ENCODE measurements around the gene ZNF672. TPM values are rescaled to one million over a fixed set of nuclear protein-coding genes. Genes with fewer than 3 reads are reported as not detected.

The ZNF672 gene
- total and polyA plus RNA-seq, 2 of the 13 experiments (the other 11 are each of a cell fraction or from before 2014, with no cell fraction given), result 17.2 to 22.9 TPM

GRCh38 chr1:248873993-248874533 lies 36.0 kb downstream of the ZNF672 start (continued):
- TF ChIP-seq ZNF101 (CRISPR knock-in tag; IDR thresholded peaks at IDR 0.05; ENCODE audit: borderline replicate concordance, low read depth) (no peak), NCOR1 (IDR thresholded peaks at IDR 0.05; ENCODE audit: borderline replicate concordance, low read length) (peak; percentile 41; the same call in 1 of the 2 replicates), SRSF1 (optimal IDR thresholded peaks at IDR 0.05; ENCODE audit: low read depth, low read length) (no peak), TGIF2 (CRISPR knock-in tag; IDR thresholded peaks at IDR 0.05) (no peak), IRF2 (CRISPR knock-in tag; IDR thresholded peaks at IDR 0.05) (no peak), NRL (CRISPR knock-in tag; IDR thresholded peaks at IDR 0.05; ENCODE audit: borderline replicate concordance) (no peak), MIER2 (CRISPR knock-in tag; IDR thresholded peaks at IDR 0.05) (no peak), ELF4 (CRISPR knock-in tag; IDR thresholded peaks at IDR 0.05; ENCODE audit: borderline replicate concordance) (peak; percentile 77; the same call in 1 of the 2 replicates), HNF1B (CRISPR knock-in tag; IDR thresholded peaks at IDR 0.05) (no peak), ZNF350 (CRISPR knock-in tag; IDR thresholded peaks at IDR 0.05; ENCODE audit: borderline replicate concordance, low read depth) (peak; percentile 21; the same call in 1 of the 2 replicates), KDM1A (CRISPR knock-in tag; IDR thresholded peaks at IDR 0.05) (no peak), ZNF567 (CRISPR knock-in tag; IDR thresholded peaks at IDR 0.05; ENCODE audit: borderline replicate concordance) (no peak), ZNF720 (CRISPR knock-in tag; IDR thresholded peaks at IDR 0.05) (no peak), DNMT3B (CRISPR knock-in tag; conservative IDR thresholded peaks at IDR 0.05) (peak; percentile 69; the same call in 1 of the 2 replicates), ZNF510 (CRISPR knock-in tag; IDR thresholded peaks at IDR 0.05; ENCODE audit: low read depth) (no peak), CHCHD3 (CRISPR knock-in tag; IDR thresholded peaks at IDR 0.05) (no peak)
- TF ChIP-seq, protein P1, sequence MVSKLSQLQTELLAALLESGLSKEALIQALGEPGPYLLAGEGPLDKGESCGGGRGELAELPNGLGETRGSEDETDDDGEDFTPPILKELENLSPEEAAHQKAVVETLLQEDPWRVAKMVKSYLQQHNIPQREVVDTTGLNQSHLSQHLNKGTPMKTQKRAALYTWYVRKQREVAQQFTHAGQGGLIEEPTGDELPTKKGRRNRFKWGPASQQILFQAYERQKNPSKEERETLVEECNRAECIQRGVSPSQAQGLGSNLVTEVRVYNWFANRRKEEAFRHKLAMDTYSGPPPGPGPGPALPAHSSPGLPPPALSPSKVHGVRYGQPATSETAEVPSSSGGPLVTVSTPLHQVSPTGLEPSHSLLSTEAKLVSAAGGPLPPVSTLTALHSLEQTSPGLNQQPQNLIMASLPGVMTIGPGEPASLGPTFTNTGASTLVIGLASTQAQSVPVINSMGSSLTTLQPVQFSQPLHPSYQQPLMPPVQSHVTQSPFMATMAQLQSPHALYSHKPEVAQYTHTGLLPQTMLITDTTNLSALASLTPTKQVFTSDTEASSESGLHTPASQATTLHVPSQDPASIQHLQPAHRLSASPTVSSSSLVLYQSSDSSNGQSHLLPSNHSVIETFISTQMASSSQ (IDR thresholded peaks at IDR 0.05; ENCODE audit: low read depth), result no peak; the same call in 1 of the 2 replicates
- TF ChIP-seq, protein P1 (CRISPR knock-in tag; IDR thresholded peaks at IDR 0.05; ENCODE audit: borderline replicate concordance), result no peak
- TF ChIP-seq, protein P2, sequence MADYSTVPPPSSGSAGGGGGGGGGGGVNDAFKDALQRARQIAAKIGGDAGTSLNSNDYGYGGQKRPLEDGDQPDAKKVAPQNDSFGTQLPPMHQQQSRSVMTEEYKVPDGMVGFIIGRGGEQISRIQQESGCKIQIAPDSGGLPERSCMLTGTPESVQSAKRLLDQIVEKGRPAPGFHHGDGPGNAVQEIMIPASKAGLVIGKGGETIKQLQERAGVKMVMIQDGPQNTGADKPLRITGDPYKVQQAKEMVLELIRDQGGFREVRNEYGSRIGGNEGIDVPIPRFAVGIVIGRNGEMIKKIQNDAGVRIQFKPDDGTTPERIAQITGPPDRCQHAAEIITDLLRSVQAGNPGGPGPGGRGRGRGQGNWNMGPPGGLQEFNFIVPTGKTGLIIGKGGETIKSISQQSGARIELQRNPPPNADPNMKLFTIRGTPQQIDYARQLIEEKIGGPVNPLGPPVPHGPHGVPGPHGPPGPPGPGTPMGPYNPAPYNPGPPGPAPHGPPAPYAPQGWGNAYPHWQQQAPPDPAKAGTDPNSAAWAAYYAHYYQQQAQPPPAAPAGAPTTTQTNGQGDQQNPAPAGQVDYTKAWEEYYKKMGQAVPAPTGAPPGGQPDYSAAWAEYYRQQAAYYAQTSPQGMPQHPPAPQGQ (CRISPR knock-in tag; IDR thresholded peaks at IDR 0.05; ENCODE audit: borderline replicate concordance), result no peak
- TF ChIP-seq, protein P3, sequence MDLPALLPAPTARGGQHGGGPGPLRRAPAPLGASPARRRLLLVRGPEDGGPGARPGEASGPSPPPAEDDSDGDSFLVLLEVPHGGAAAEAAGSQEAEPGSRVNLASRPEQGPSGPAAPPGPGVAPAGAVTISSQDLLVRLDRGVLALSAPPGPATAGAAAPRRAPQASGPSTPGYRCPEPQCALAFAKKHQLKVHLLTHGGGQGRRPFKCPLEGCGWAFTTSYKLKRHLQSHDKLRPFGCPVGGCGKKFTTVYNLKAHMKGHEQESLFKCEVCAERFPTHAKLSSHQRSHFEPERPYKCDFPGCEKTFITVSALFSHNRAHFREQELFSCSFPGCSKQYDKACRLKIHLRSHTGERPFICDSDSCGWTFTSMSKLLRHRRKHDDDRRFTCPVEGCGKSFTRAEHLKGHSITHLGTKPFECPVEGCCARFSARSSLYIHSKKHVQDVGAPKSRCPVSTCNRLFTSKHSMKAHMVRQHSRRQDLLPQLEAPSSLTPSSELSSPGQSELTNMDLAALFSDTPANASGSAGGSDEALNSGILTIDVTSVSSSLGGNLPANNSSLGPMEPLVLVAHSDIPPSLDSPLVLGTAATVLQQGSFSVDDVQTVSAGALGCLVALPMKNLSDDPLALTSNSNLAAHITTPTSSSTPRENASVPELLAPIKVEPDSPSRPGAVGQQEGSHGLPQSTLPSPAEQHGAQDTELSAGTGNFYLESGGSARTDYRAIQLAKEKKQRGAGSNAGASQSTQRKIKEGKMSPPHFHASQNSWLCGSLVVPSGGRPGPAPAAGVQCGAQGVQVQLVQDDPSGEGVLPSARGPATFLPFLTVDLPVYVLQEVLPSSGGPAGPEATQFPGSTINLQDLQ (CRISPR knock-in tag; IDR thresholded peaks at IDR 0.05), result no peak

Measured in HepG2 (cell line).